Measurements from ENCODE around the gene GNG8. TPM values are rescaled to one million over a fixed set of nuclear protein-coding genes. Genes with fewer than 3 reads are reported as not detected.

The GNG8 gene
- total and polyA plus RNA-seq, 9 of the 15 experiments (the other 6 are each of a cell fraction or from before 2014, with no cell fraction given): 1.3 TPM; not detected in 8

DNA sequence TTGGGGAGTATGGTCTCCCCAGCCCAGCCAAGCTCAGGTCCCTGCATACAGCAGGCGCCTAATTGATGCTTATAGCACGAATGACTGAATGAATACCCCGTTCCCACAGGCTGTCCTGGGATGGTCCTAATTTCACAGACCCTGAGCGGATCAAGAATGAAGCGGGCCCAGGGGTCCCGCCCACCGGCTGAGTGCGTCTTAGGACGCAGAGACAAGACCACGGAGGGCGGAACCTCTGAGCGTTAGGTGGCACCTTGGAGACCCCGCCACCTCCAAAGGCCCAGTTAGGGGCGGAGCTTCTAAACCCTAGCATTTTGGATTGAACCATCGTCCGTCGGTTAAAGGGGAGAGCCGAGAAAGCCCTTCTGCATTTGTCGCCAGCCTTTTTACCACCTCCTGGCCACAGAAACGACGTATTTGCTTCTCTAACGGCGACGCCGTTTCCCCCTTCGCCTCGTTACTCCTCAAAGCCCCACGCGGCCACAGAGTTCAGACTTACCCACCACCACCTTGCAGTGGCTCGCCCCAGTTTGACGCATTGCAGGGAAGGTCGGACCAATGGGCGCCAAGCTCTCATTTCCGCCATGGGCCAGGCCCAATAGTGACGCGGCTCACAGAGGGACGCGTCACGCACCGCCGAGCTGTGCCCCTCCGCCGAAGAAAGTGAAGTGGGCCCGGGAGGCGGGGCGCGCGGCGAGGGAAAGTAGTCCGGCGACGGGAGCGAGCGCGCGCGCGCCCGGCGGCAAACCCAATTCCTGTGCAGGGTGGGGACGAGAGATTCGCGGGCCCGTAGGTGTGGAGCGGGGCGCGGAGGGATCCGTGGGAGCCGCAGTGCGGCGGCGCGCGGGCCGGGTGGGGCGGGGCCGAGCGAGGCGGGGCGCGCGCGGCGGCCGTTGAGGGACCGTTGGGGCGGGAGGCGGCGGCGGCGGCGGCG lies 35.4 kb downstream of the GNG8 start (continued):
- peak; percentile 98 for TF ChIP-seq ZNF584 (CRISPR knock-in tag; IDR thresholded peaks at IDR 0.05; ENCODE audit: low read depth)
- no peak for TF ChIP-seq RBM34 (IDR thresholded peaks at IDR 0.05; ENCODE audit: borderline replicate concordance, insufficient read depth, low read length)
- TF ChIP-seq BACH1 (tag; IDR thresholded peaks at IDR 0.05): peak; percentile 85; the same call in 1 of the 2 replicates
- TF ChIP-seq MIER1 (IDR thresholded peaks at IDR 0.05; ENCODE audit: low read depth): peak; percentile 82; the same call in 1 of the 2 replicates
- TF ChIP-seq KLF10 (CRISPR knock-in tag; IDR thresholded peaks at IDR 0.05): no peak
- TF ChIP-seq PCBP1 (IDR thresholded peaks at IDR 0.05; ENCODE audit: low read depth, low read length, poor library complexity, severe bottlenecking): peak; percentile 100
- no peak for TF ChIP-seq FOXJ3 (CRISPR knock-in tag; IDR thresholded peaks at IDR 0.05)
- peak; percentile 92 for TF ChIP-seq FIP1L1 (IDR thresholded peaks at IDR 0.05; ENCODE audit: low read depth, low read length, poor library complexity, severe bottlenecking)
- TF ChIP-seq NEUROD1 (IDR thresholded peaks at IDR 0.05; ENCODE audit: borderline replicate concordance, low read depth, low read length, partially characterized antibody): peak; percentile 92
- peak; percentile 74 to 82 for TF ChIP-seq NRF1 (conservative IDR thresholded peaks at IDR 0.05 in 1 of 2, IDR thresholded peaks at IDR 0.05 in 1 of 2)
- TF ChIP-seq, protein P1, sequence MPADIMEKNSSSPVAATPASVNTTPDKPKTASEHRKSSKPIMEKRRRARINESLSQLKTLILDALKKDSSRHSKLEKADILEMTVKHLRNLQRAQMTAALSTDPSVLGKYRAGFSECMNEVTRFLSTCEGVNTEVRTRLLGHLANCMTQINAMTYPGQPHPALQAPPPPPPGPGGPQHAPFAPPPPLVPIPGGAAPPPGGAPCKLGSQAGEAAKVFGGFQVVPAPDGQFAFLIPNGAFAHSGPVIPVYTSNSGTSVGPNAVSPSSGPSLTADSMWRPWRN (IDR thresholded peaks at IDR 0.05; ENCODE audit: low read depth): peak; percentile 46; the same call in 1 of the 2 replicates
- TF ChIP-seq SP1 (CRISPR knock-in tag; IDR thresholded peaks at IDR 0.05): peak; percentile 99
- TF ChIP-seq ELF2 (CRISPR knock-in tag; IDR thresholded peaks at IDR 0.05): peak; percentile 58
- TF ChIP-seq ZNF668 (CRISPR knock-in tag; IDR thresholded peaks at IDR 0.05): peak; percentile 67; the same call in 1 of the 2 replicates
- TF ChIP-seq, protein P2, sequence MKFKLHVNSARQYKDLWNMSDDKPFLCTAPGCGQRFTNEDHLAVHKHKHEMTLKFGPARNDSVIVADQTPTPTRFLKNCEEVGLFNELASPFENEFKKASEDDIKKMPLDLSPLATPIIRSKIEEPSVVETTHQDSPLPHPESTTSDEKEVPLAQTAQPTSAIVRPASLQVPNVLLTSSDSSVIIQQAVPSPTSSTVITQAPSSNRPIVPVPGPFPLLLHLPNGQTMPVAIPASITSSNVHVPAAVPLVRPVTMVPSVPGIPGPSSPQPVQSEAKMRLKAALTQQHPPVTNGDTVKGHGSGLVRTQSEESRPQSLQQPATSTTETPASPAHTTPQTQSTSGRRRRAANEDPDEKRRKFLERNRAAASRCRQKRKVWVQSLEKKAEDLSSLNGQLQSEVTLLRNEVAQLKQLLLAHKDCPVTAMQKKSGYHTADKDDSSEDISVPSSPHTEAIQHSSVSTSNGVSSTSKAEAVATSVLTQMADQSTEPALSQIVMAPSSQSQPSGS (CRISPR knock-in tag; IDR thresholded peaks at IDR 0.05): no peak
- TF ChIP-seq DMBX1 (CRISPR knock-in tag; IDR thresholded peaks at IDR 0.05; ENCODE audit: borderline replicate concordance): peak; percentile 97
- TF ChIP-seq ATF7 (IDR thresholded peaks at IDR 0.05): peak; percentile 100
- peak; percentile 60; the same call in 1 of the 2 replicates for TF ChIP-seq BCL6 (CRISPR knock-in tag; IDR thresholded peaks at IDR 0.05)
- TF ChIP-seq RUNX1 (IDR thresholded peaks at IDR 0.05; ENCODE audit: low read depth): no peak
- peak; percentile 90 for TF ChIP-seq KDM2B (CRISPR knock-in tag; IDR thresholded peaks at IDR 0.05)
- no peak for TF ChIP-seq ZNF586 (CRISPR knock-in tag; conservative IDR thresholded peaks at IDR 0.05)
- TF ChIP-seq, protein P3, sequence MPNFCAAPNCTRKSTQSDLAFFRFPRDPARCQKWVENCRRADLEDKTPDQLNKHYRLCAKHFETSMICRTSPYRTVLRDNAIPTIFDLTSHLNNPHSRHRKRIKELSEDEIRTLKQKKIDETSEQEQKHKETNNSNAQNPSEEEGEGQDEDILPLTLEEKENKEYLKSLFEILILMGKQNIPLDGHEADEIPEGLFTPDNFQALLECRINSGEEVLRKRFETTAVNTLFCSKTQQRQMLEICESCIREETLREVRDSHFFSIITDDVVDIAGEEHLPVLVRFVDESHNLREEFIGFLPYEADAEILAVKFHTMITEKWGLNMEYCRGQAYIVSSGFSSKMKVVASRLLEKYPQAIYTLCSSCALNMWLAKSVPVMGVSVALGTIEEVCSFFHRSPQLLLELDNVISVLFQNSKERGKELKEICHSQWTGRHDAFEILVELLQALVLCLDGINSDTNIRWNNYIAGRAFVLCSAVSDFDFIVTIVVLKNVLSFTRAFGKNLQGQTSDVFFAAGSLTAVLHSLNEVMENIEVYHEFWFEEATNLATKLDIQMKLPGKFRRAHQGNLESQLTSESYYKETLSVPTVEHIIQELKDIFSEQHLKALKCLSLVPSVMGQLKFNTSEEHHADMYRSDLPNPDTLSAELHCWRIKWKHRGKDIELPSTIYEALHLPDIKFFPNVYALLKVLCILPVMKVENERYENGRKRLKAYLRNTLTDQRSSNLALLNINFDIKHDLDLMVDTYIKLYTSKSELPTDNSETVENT (CRISPR knock-in tag; IDR thresholded peaks at IDR 0.05): no peak
- TF ChIP-seq NFYB (IDR thresholded peaks at IDR 0.05; ENCODE audit: extremely low read depth, insufficient read length): peak; percentile 71
- TF ChIP-seq ZNF76 (CRISPR knock-in tag; IDR thresholded peaks at IDR 0.05; ENCODE audit: borderline replicate concordance): peak; percentile 88; the same call in 1 of the 2 replicates
- no peak for TF ChIP-seq ZNF780A (CRISPR knock-in tag; IDR thresholded peaks at IDR 0.05)

All from K562 (cell line).